Esophagus muscularis mucosa (tissue), 4 donors: ENCODE data around the gene SYT9. TPM values are rescaled to one million over a fixed set of nuclear protein-coding genes. Genes with fewer than 3 reads are reported as not detected.

Source experiments
- DNase-seq: peaks from one replicate; pipeline ENCODE4 v3.0.0-alpha.2; 2017; ENCODE audit errors: extremely low spot score
- H3K27ac ChIP-seq, 4 donors: fragments of 200-600 bp; sonication (generic); replicated peaks in 1 of 4; 1 replicate in 3 of 4; 2 replicates in 1 of 4; pipeline ENCODE4 v1.5.1; 2016 to 2019; ENCODE audit warnings: mild to moderate bottlenecking in 1 of 4
- H3K27me3 ChIP-seq, 4 donors: fragments of 200-600 bp; sonication (generic); one replicate each; pipeline versions ENCODE4 v1.5.1 to v1.6.0; 2016 to 2019
- H3K36me3 ChIP-seq, 4 donors: fragments of 200-600 bp; sonication (generic); one replicate each; pipeline ENCODE4 v1.5.1; 2016 to 2019
- H3K4me1 ChIP-seq, 4 donors: fragments of 200-600 bp; sonication (generic); one replicate each; pipeline ENCODE4 v1.5.1; 2016 to 2019
- H3K4me3 ChIP-seq, 4 donors: fragments of 200-600 bp; sonication (generic); 1 replicate in 2 of 4; 2 replicates in 2 of 4; pipeline ENCODE4 v1.5.1; 2016 to 2019; ENCODE audit warnings: mild to moderate bottlenecking in 4 of 4, moderate library complexity in 1 of 4
- H3K9me3 ChIP-seq, 4 donors: fragments of 200-600 bp; sonication (generic); 1 replicate in 3 of 4; 2 replicates in 1 of 4; pipeline ENCODE4 v1.5.1; 2016 to 2019
- CTCF ChIP-seq, 3 experiments: fragments of 200-600 bp in 2 of 3; fragments of 450-650 bp in 1 of 3; sonication (generic) in 2 of 3; IDR thresholded peaks; one replicate each; pipeline ENCODE4 v1.5.1; 2017 to 2019; ENCODE audit warnings: antibody characterized with exemption in 3 of 3, mild to moderate bottlenecking in 2 of 3, moderate library complexity in 1 of 3
- EP300 ChIP-seq: sonication (generic); formaldehyde crosslinking; IDR thresholded peaks from one replicate; pipeline ENCODE4 v1.6.1; 2017; ENCODE audit warnings: antibody characterized with exemption
- POLR2A ChIP-seq: fragments of 450-650 bp; IDR thresholded peaks from one replicate; pipeline ENCODE4 v1.6.1; 2017; ENCODE audit warnings: antibody characterized with exemption, moderate library complexity, mild to moderate bottlenecking, low read depth
- POLR2AphosphoS5 ChIP-seq, 2 donors: sonication (generic); formaldehyde crosslinking; IDR thresholded peaks; one replicate each; pipeline ENCODE4 v1.6.1; 2017; ENCODE audit warnings: antibody characterized with exemption in 2 of 2
- WGBS: methylation state at CpG from one replicate; pipeline ENCODE4 v1.1.5; 2018; 5-methylcytosine and 5-hydroxymethylcytosine counted together
- intact Hi-C: fragments of 100-400 bp; cut with DNase I; formaldehyde crosslinking; loops from one replicate; pipeline ENCODE4 v1.15.1; 2023
- total RNA-seq, 4 donors: library from RNA; depleted of rRNA; stranded (reverse); fragments of >200 nt; gene quantifications; one replicate each; pipeline versions ENCODE4 v1.1.0 to v1.2.1, GENCODE V29; 2016

SYT9 gene
- total RNA-seq, 4 donors from 2014 or later, result 0.13 to 0.33 (median 0.29) TPM; not detected in 1

GRCh38 chr11:7219491-7219890 is 32.2 kb upstream of the SYT9 start:
- peaks cover 0 to 3% (median 0%) of the 10 kb centered on the region in 4 donors for H3K27me3 ChIP-seq
- intact Hi-C loops, result no loop called here
- no peaks in the 10 kb centered on the region for H3K4me1 ChIP-seq
- H3K27ac ChIP-seq, result no peak overlapping the region
- no peak overlapping the region for H3K4me3 ChIP-seq
- DNase-seq, result peak; percentile 19
- H3K36me3 ChIP-seq, result no peaks in the 10 kb centered on the region
- TF ChIP-seq EP300 (no peak), POLR2AphosphoS5 (IDR thresholded peaks at IDR 0.05) (no peak), POLR2A (no peak), CTCF (IDR thresholded peaks at IDR 0.05) (no peak)
- H3K9me3 ChIP-seq, result no peaks in the 10 kb centered on the region

- WGBS, result 58% methylated on average over 3 of the region's 3 CpGs
- DNase-seq, result peak; percentile 60
- Histone ChIP-seq H3K27me3 (peaks cover 0 to 11% (median 0%) of the 10 kb centered on the region in 4 donors), H3K27ac (no peak overlapping the region), H3K9me3 (no peaks in the 10 kb centered on the region), H3K36me3 (no peaks in the 10 kb centered on the region), H3K4me1 (no peaks in the 10 kb centered on the region), H3K4me3 (no peak overlapping the region)
- TF ChIP-seq EP300, result no peak
- TF ChIP-seq POLR2A, result no peak
- no peak for TF ChIP-seq POLR2AphosphoS5 (IDR thresholded peaks at IDR 0.05)
- TF ChIP-seq CTCF (IDR thresholded peaks at IDR 0.05), result no peak
- intact Hi-C loops, result no loop called here
Measured at GRCh38 chr11:7220636-7221035, 31.1 kb upstream of the SYT9 start.

- no peak overlapping the region for H3K27ac ChIP-seq
- intact Hi-C loops, result no loop called here
- H3K9me3 ChIP-seq, result no peaks in the 10 kb centered on the region
- H3K27me3 ChIP-seq, result peaks cover 0 to 11% (median 0%) of the 10 kb centered on the region in 4 donors
- DNase-seq, result no peak
- no peaks in the 10 kb centered on the region for H3K36me3 ChIP-seq
- TF ChIP-seq CTCF (IDR thresholded peaks at IDR 0.05), result no peak
- TF ChIP-seq POLR2A, result no peak
- no peak for TF ChIP-seq EP300
- TF ChIP-seq POLR2AphosphoS5 (IDR thresholded peaks at IDR 0.05), result no peak
- no peaks in the 10 kb centered on the region for H3K4me1 ChIP-seq
- no peak overlapping the region for H3K4me3 ChIP-seq
- WGBS, result 19% methylated on average over 4 of the region's 4 CpGs
Measured at GRCh38 chr11:7222619-7223018, 29.1 kb upstream of the SYT9 start.

- TF ChIP-seq POLR2AphosphoS5 (IDR thresholded peaks at IDR 0.05), result no peak
- no peak for TF ChIP-seq EP300
- TF ChIP-seq POLR2A, result no peak
- TF ChIP-seq CTCF (IDR thresholded peaks at IDR 0.05), result no peak
- peak; percentile 42 for DNase-seq
- no peak overlapping the region for H3K4me3 ChIP-seq
- intact Hi-C loops, result no loop called here
- no peaks in the 10 kb centered on the region for H3K9me3 ChIP-seq
- no peaks in the 10 kb centered on the region for H3K4me1 ChIP-seq
- H3K27ac ChIP-seq, result no peak overlapping the region
- WGBS, result 59% methylated on average over 5 of the region's 5 CpGs
- peaks cover 0 to 16% (median 0%) of the 10 kb centered on the region in 4 donors for H3K27me3 ChIP-seq
- H3K36me3 ChIP-seq, result no peaks in the 10 kb centered on the region
Measured at GRCh38 chr11:7239877-7240276, 11.8 kb upstream of the SYT9 start.

GRCh38 chr11:7245341-7245740 is 6.4 kb upstream of the SYT9 start:
- Histone ChIP-seq H3K9me3 (no peaks in the 10 kb centered on the region), H3K27ac (no peak overlapping the region), H3K4me1 (no peaks in the 10 kb centered on the region), H3K27me3 (peaks cover 0 to 6% (median 0%) of the 10 kb centered on the region in 4 donors), H3K4me3 (no peak overlapping the region), H3K36me3 (no peaks in the 10 kb centered on the region)
- 78% methylated on average over 3 of the region's 3 CpGs for WGBS
- no peak for DNase-seq
- TF ChIP-seq POLR2AphosphoS5 (IDR thresholded peaks at IDR 0.05) (no peak), POLR2A (no peak), CTCF (IDR thresholded peaks at IDR 0.05) (no peak), EP300 (no peak)
- intact Hi-C loops, result no loop called here
